HUES48 (cell line): ENCODE results near the gene ITGB5.
A peak's percentile ranks its signal among the peaks of the same experiment; 100 is the strongest.

Experiments used
- H3K27ac ChIP-seq: one replicate; pipeline ENCODE4 v1.7.0; 2013; ENCODE audit warnings: low read depth, low read length, inconsistent platforms
- H3K27me3 ChIP-seq: 2 replicates; pipeline ENCODE4 v1.6.1; 2013; ENCODE audit warnings: mild to moderate bottlenecking, low read length; ENCODE audit not compliant: control insufficient read depth, insufficient read depth
- H3K36me3 ChIP-seq: 2 replicates; pipeline ENCODE4 v1.6.1; 2013; ENCODE audit warnings: low read length; ENCODE audit not compliant: control insufficient read depth, insufficient read depth
- H3K4me1 ChIP-seq: 2 replicates; pipeline ENCODE4 v1.6.1; 2013; ENCODE audit warnings: mild to moderate bottlenecking, low read length; ENCODE audit not compliant: control insufficient read depth, insufficient read depth
- H3K4me3 ChIP-seq: 2 replicates; pipeline ENCODE4 v1.5.1; 2013; ENCODE audit warnings: mild to moderate bottlenecking, low read depth, low read length
- H3K9ac ChIP-seq: 2 replicates; pipeline ENCODE4 v1.6.1; 2013; ENCODE audit warnings: mild to moderate bottlenecking, low read depth, low read length, moderate library complexity
- H3K9me3 ChIP-seq: 2 replicates; pipeline ENCODE4 v1.6.1; 2013; ENCODE audit warnings: low read length; ENCODE audit not compliant: control insufficient read depth, insufficient read depth

Gene ITGB5

GRCh38 chr3:124766113-124767095 is 120.8 kb downstream of the ITGB5 start:
- Histone ChIP-seq H3K27me3 (no peaks in the 10 kb centered on the region), H3K36me3 (peaks cover 86% of the 10 kb centered on the region), H3K27ac (no peak overlapping the region), H3K4me1 (no peaks in the 10 kb centered on the region), H3K4me3 (no peak overlapping the region), H3K9ac (no peak overlapping the region), H3K9me3 (no peaks in the 10 kb centered on the region)

GRCh38 chr3:124765197-124765840 is 121.8 kb downstream of the ITGB5 start:
- no peaks in the 10 kb centered on the region for H3K9me3 ChIP-seq
- no peak overlapping the region for H3K4me3 ChIP-seq
- H3K9ac ChIP-seq: no peak overlapping the region
- peaks cover 80% of the 10 kb centered on the region for H3K36me3 ChIP-seq
- H3K27me3 ChIP-seq: no peaks in the 10 kb centered on the region
- no peak overlapping the region for H3K27ac ChIP-seq
- no peaks in the 10 kb centered on the region for H3K4me1 ChIP-seq

DNA sequence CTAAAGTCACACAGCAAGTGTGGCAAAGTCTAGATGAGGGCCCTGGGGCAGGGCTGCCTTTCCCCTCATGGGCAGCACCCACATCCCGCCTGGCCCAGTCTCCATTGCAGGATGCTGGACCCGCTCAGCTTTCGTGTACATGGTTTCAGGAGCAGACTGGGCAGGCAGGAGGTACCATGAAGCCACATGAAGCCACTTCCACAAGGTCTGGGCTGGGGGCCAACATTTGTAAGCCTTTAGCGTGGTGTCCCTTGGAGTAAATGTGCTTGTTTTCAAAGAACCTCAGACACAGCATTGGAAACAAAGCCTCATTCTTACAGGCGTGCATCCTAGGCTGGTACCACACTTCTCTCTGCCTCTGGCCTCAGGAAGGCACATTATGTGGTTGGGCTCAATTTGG is 122.4 kb downstream of the ITGB5 start:
- no peaks in the 10 kb centered on the region for H3K27me3 ChIP-seq
- no peaks in the 10 kb centered on the region for H3K9me3 ChIP-seq
- peaks cover 74% of the 10 kb centered on the region for H3K36me3 ChIP-seq

GRCh38 chr3:124763644-124764358 is 123.4 kb downstream of the ITGB5 start:
- Histone ChIP-seq H3K27me3 (no peaks in the 10 kb centered on the region), H3K36me3 (peaks cover 65% of the 10 kb centered on the region), H3K4me1 (no peaks in the 10 kb centered on the region), H3K9me3 (no peaks in the 10 kb centered on the region), H3K4me3 (no peak overlapping the region), H3K9ac (no peak overlapping the region), H3K27ac (no peak overlapping the region)

More for the DNA sequence above, 122.4 kb downstream of the ITGB5 start:
- H3K27ac ChIP-seq: no peak overlapping the region
- no peaks in the 10 kb centered on the region for H3K4me1 ChIP-seq
- H3K4me3 ChIP-seq: no peak overlapping the region
- no peak overlapping the region for H3K9ac ChIP-seq

DNA sequence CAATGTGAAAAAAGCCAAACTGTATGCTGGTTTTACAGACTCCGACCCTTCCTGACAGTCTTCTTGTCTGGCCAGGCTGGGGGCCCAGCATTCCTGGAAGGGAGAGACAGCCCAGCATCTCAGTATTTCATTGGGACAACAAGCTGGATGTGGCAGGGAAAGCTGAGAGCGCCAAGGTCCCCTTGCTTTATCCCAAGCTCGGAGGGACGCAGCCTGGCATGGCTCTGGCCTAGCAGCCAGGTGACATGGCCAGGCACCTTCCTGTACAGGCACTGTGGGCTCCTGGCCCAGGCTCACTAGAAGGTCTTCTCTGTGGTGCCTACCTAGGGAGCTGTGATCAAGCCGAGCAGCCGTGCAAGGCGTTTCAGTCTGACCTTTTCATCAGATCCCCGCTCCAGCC is 124.0 kb downstream of the ITGB5 start:
- H3K27ac ChIP-seq: no peak overlapping the region
- no peak overlapping the region for H3K9ac ChIP-seq
- H3K27me3 ChIP-seq: no peaks in the 10 kb centered on the region
- H3K9me3 ChIP-seq: no peaks in the 10 kb centered on the region
- H3K4me1 ChIP-seq: peaks cover 2% of the 10 kb centered on the region; the same call in 1 of the 2 replicates
- peaks cover 59% of the 10 kb centered on the region for H3K36me3 ChIP-seq
- H3K4me3 ChIP-seq: no peak overlapping the region

- no peak overlapping the region for H3K9ac ChIP-seq
- H3K9me3 ChIP-seq: no peaks in the 10 kb centered on the region
- peaks cover 53% of the 10 kb centered on the region for H3K36me3 ChIP-seq
- H3K4me3 ChIP-seq: no peak overlapping the region
- peaks cover 6% of the 10 kb centered on the region for H3K4me1 ChIP-seq
- H3K27ac ChIP-seq: no peak overlapping the region
- no peaks in the 10 kb centered on the region for H3K27me3 ChIP-seq
These were observed 124.5 kb downstream of the ITGB5 start for GRCh38 chr3:124762661-124763011.

- no peaks in the 10 kb centered on the region for H3K9me3 ChIP-seq
- peaks cover 6% of the 10 kb centered on the region for H3K4me1 ChIP-seq
- H3K36me3 ChIP-seq: peaks cover 48% of the 10 kb centered on the region
- peak overlapping the region; percentile 23 for H3K27ac ChIP-seq
- no peak overlapping the region for H3K9ac ChIP-seq
- no peak overlapping the region for H3K4me3 ChIP-seq
- H3K27me3 ChIP-seq: no peaks in the 10 kb centered on the region
These were observed 125.1 kb downstream of the ITGB5 start for GRCh38 chr3:124761935-124762660.

- no peaks in the 10 kb centered on the region for H3K27me3 ChIP-seq
- H3K36me3 ChIP-seq: peaks cover 40% of the 10 kb centered on the region
- H3K4me3 ChIP-seq: no peak overlapping the region
- H3K4me1 ChIP-seq: peaks cover 6% of the 10 kb centered on the region
- no peaks in the 10 kb centered on the region for H3K9me3 ChIP-seq
- no peak overlapping the region for H3K27ac ChIP-seq
- H3K9ac ChIP-seq: no peak overlapping the region
These were observed 125.8 kb downstream of the ITGB5 start for GRCh38 chr3:124761250-124761796.

- Histone ChIP-seq H3K9me3 (no peaks in the 10 kb centered on the region), H3K9ac (no peak overlapping the region), H3K4me3 (no peak overlapping the region), H3K4me1 (peaks cover 6% of the 10 kb centered on the region), H3K27me3 (no peaks in the 10 kb centered on the region), H3K36me3 (peaks cover 33% of the 10 kb centered on the region), H3K27ac (no peak overlapping the region)
These were observed 126.6 kb downstream of the ITGB5 start for GRCh38 chr3:124760601-124761000.

- no peak overlapping the region for H3K4me3 ChIP-seq
- peaks cover 25% of the 10 kb centered on the region for H3K36me3 ChIP-seq
- no peak overlapping the region for H3K9ac ChIP-seq
- H3K27ac ChIP-seq: no peak overlapping the region
- peaks cover 6% of the 10 kb centered on the region for H3K4me1 ChIP-seq
- H3K27me3 ChIP-seq: no peaks in the 10 kb centered on the region
- H3K9me3 ChIP-seq: no peaks in the 10 kb centered on the region
These were observed 127.3 kb downstream of the ITGB5 start for GRCh38 chr3:124759666-124760401.
